HEK293 (cell line): ENCODE results near the gene CA11.

ENCODE experiments used
- CTCF ChIA-PET: fragments of 350-600 bp; formaldehyde crosslinking; extraction: SDS; loops from one replicate; lab custom pipeline; 2021; ENCODE audit warnings: antibody characterized with exemption; lab: Yijun Ruan, JAX
- POLR2A ChIA-PET: fragments of 300-600 bp; formaldehyde crosslinking; extraction: SDS; loops from one replicate; lab custom pipeline; 2020; ENCODE audit warnings: antibody characterized with exemption, inconsistent platforms; lab: Yijun Ruan, JAX
- H3K27ac ChIP-seq: fragments of 200-500 bp; sonication (Bioruptor generic); 2 replicates; pipeline ENCODE4 v1.5.1; 2014; ENCODE audit warnings: low read depth, low read length, control low read depth, inconsistent platforms; ENCODE audit errors: extremely low read depth
- H3K36me3 ChIP-seq, 2 experiments: fragments of 200-500 bp in 1 of 2; sonication (Bioruptor generic) in 1 of 2; 1 replicate in 1 of 2; 2 replicates in 1 of 2; pipeline ENCODE4 v1.5.1; 2014 to 2017; ENCODE audit warnings: inconsistent platforms in 2 of 2, low read length in 2 of 2; ENCODE audit not compliant: control insufficient read depth in 2 of 2, insufficient read depth in 1 of 2
- H3K4me1 ChIP-seq: fragments of 200-500 bp; sonication (Bioruptor generic); 2 replicates; pipeline ENCODE4 v1.5.1; 2014; ENCODE audit warnings: mild to moderate bottlenecking, low read length, inconsistent platforms; ENCODE audit not compliant: control insufficient read depth, insufficient read depth
- H3K4me3 ChIP-seq: 2 replicates; pipeline ENCODE4 v1.5.1; 2011; ENCODE audit warnings: low read depth, mild to moderate bottlenecking, control low read depth, low read length, moderate library complexity
- H3K9me3 ChIP-seq: fragments of 200-500 bp; sonication (Bioruptor generic); 2 replicates; pipeline ENCODE4 v1.5.1; 2014; ENCODE audit warnings: low read depth, low read length, inconsistent platforms; ENCODE audit not compliant: control insufficient read depth, insufficient read depth
- HOXC10 ChIP-seq: sonication (generic); formaldehyde crosslinking; IDR thresholded peaks from 2 replicates; pipeline ENCODE4 v1.8.1; 2023; ENCODE audit warnings: mild to moderate bottlenecking, missing genetic modification reagents
- INSM2 ChIP-seq: fragments of 450-650 bp; formaldehyde crosslinking; IDR thresholded peaks from 2 replicates; pipeline ENCODE4 v1.5.1; 2016; ENCODE audit warnings: missing biosample characterization, missing genetic modification characterization
- KLF1 ChIP-seq: fragments of 450-650 bp; formaldehyde crosslinking; IDR thresholded peaks from 2 replicates; pipeline ENCODE4 v1.5.1; 2016; ENCODE audit warnings: missing biosample characterization, missing genetic modification characterization
- TCF7L2 ChIP-seq: IDR thresholded peaks from 2 replicates; pipeline ENCODE4 v1.6.1; 2011; ENCODE audit warnings: low read depth, mild to moderate bottlenecking, inconsistent platforms, low read length, moderate library complexity, borderline replicate concordance
- ZBTB26 ChIP-seq: fragments of 450-650 bp; formaldehyde crosslinking; optimal IDR thresholded peaks from 2 replicates; pipeline ENCODE3; 2016; ENCODE audit warnings: missing biosample characterization, mild to moderate bottlenecking, missing genetic modification characterization
- ZBTB49 ChIP-seq: fragments of 450-650 bp; formaldehyde crosslinking; IDR thresholded peaks from 2 replicates; pipeline ENCODE4 v1.5.1; 2016; ENCODE audit warnings: missing biosample characterization, missing genetic modification characterization, low read depth
- ZNF148 ChIP-seq: fragments of 450-650 bp; formaldehyde crosslinking; IDR thresholded peaks from 2 replicates; pipeline ENCODE4 v1.5.0; 2017; ENCODE audit warnings: missing biosample characterization, missing genetic modification characterization, borderline replicate concordance
- ZNF174 ChIP-seq: fragments of 450-650 bp; formaldehyde crosslinking; IDR thresholded peaks from 2 replicates; pipeline ENCODE4 v1.5.0; 2017; ENCODE audit warnings: missing biosample characterization, mild to moderate bottlenecking, missing genetic modification characterization
- ZNF280C ChIP-seq: fragments of 450-650 bp; formaldehyde crosslinking; IDR thresholded peaks from 2 replicates; pipeline ENCODE4 v1.5.1; 2016; ENCODE audit warnings: missing biosample characterization, missing genetic modification characterization
- ZNF37A ChIP-seq: fragments of 450-650 bp; IDR thresholded peaks from 2 replicates; pipeline ENCODE4 v1.5.1; 2018; ENCODE audit warnings: missing biosample characterization, missing genetic modification characterization
- ZNF473 ChIP-seq: fragments of 450-650 bp; formaldehyde crosslinking; IDR thresholded peaks from 2 replicates; pipeline ENCODE4 v1.5.1; 2017; ENCODE audit warnings: missing biosample characterization, missing genetic modification characterization
- ZNF488 ChIP-seq: fragments of 450-650 bp; formaldehyde crosslinking; IDR thresholded peaks from 2 replicates; pipeline ENCODE4 v1.5.1; 2016; ENCODE audit warnings: missing biosample characterization, missing genetic modification characterization
- ZNF555 ChIP-seq: fragments of 450-650 bp; formaldehyde crosslinking; conservative IDR thresholded peaks from 2 replicates; pipeline ENCODE4 v1.5.1; 2017; ENCODE audit warnings: missing biosample characterization, mild to moderate bottlenecking, missing genetic modification characterization, inconsistent platforms
- ZNF561 ChIP-seq: fragments of 450-650 bp; IDR thresholded peaks from 2 replicates; pipeline ENCODE4 v1.5.1; 2018; ENCODE audit warnings: missing biosample characterization, missing genetic modification characterization, borderline replicate concordance
- ZNF670 ChIP-seq: fragments of 450-650 bp; formaldehyde crosslinking; IDR thresholded peaks from 2 replicates; pipeline ENCODE4 v1.5.1; 2016; ENCODE audit warnings: missing biosample characterization, missing genetic modification characterization, low read depth
- ZNF677 ChIP-seq: fragments of 450-650 bp; IDR thresholded peaks from 2 replicates; pipeline ENCODE4 v1.5.0; 2018; ENCODE audit warnings: missing biosample characterization, mild to moderate bottlenecking, missing genetic modification characterization, moderate library complexity
- ZNF692 ChIP-seq: fragments of 450-650 bp; formaldehyde crosslinking; IDR thresholded peaks from 2 replicates; pipeline ENCODE4 v1.5.1; 2016; ENCODE audit warnings: missing biosample characterization, missing genetic modification characterization
- ZNF792 ChIP-seq: fragments of 450-650 bp; formaldehyde crosslinking; IDR thresholded peaks from 2 replicates; pipeline ENCODE4 v1.5.1; 2016; ENCODE audit warnings: missing biosample characterization, missing genetic modification characterization

Gene CA11

GRCh38 chr19:48664476-48664875 lies 18.5 kb upstream of the CA11 start:
- TF ChIP-seq ZBTB49 = no peak
- TF ChIP-seq ZNF174 (tag by site-specific recombination) = no peak
- no peak for TF ChIP-seq ZNF670 (tag by site-specific recombination)
- no peak for TF ChIP-seq ZNF280C (tag by site-specific recombination)
- TF ChIP-seq HOXC10 (CRISPR knock-in tag) = no peak
- TF ChIP-seq ZNF561 (tag by site-specific recombination) = no peak
- TF ChIP-seq INSM2 (tag by site-specific recombination) = no peak
- no peak for TF ChIP-seq ZNF37A (tag by site-specific recombination)
- no peak for TF ChIP-seq ZNF677 (tag by site-specific recombination)
- no peak for TF ChIP-seq ZNF148 (tag by site-specific recombination)
- no peak for TF ChIP-seq ZBTB26 (tag by site-specific recombination)
- no peak for TF ChIP-seq ZNF555 (tag by site-specific recombination)
- no peak for TF ChIP-seq KLF1 (tag by site-specific recombination)
- TF ChIP-seq ZNF692 (tag by site-specific recombination) = no peak
- TF ChIP-seq ZNF488 (tag by site-specific recombination) = no peak
- no peak for TF ChIP-seq ZNF473 (tag by site-specific recombination)
- no peak for TF ChIP-seq ZNF792 (tag by site-specific recombination)
- TF ChIP-seq TCF7L2 = no peak
- Histone ChIP-seq H3K27ac (no peak overlapping the region), H3K4me1 (no peaks in the 10 kb centered on the region), H3K36me3 (no peaks in the 10 kb centered on the region), H3K4me3 (no peak overlapping the region), H3K9me3 (no peaks in the 10 kb centered on the region)
- ChIA-PET POLR2A (no interaction called here), CTCF (interaction anchor here (0.6 to 1.8 kb wide), 3 partner anchors 12 to 560 kb away, joined by 3 to 5 read pairs (median 5); no protein-coding TSS in a partner anchor)
